Epidermal melanocyte (primary cell): ENCODE data around the gene CNTFR.

Experiments
- DNase-seq: peaks from one replicate; pipeline ENCODE4 v3.0.0; 2011; ENCODE audit warnings: low spot score; ENCODE audit not compliant: insufficient read length

The CNTFR gene

GRCh38 chr9:34620061-34620994, 30.8 kb upstream of the CNTFR start, which contains the start of gene DCTN3:
DCTN3 (minus strand) TSS chr9:34620495; CDS start chr9:34620464, 31 bp downstream.
- peak; percentile 99 for DNase-seq

- no peak for DNase-seq
These were observed 25.6 kb upstream of the CNTFR start for GRCh38 chr9:34615132-34615531.

GRCh38 chr9:34612788-34613390, 23.4 kb upstream of the CNTFR start:
- DNase-seq = peak; percentile 76

- peak; percentile 91 for DNase-seq
These were observed 22.6 kb upstream of the CNTFR start, which contains the start of gene RPP25L for GRCh38 chr9:34611811-34612787. RPP25L (minus strand) TSS chr9:34612097; CDS start chr9:34611296, 801 bp downstream.

GRCh38 chr9:34611251-34611810, 21.8 kb upstream of the CNTFR start:
- DNase-seq = no peak

- DNase-seq = no peak
These were observed 21.1 kb upstream of the CNTFR start for GRCh38 chr9:34610434-34611206.

- no peak for DNase-seq
These were observed 17.8 kb upstream of the CNTFR start for GRCh38 chr9:34607331-34607730.

GRCh38 chr9:34606905-34607304, 17.4 kb upstream of the CNTFR start:
- DNase-seq = no peak

GRCh38 chr9:34606190-34606589, 16.7 kb upstream of the CNTFR start:
- DNase-seq = no peak

GRCh38 chr9:34603610-34604231, 14.2 kb upstream of the CNTFR start:
- peak; percentile 92 for DNase-seq

- no peak for DNase-seq
These were observed 12.5 kb upstream of the CNTFR start for GRCh38 chr9:34601937-34602573.

GRCh38 chr9:34600908-34601307, 11.4 kb upstream of the CNTFR start:
- no peak for DNase-seq

GRCh38 chr9:34599546-34599945, 10.0 kb upstream of the CNTFR start:
- DNase-seq = no peak

- DNase-seq = no peak
These were observed 4.7 kb upstream of the CNTFR start for GRCh38 chr9:34594177-34594576.

- no peak for DNase-seq
These were observed 3.5 kb upstream of the CNTFR start for GRCh38 chr9:34592895-34593601.

GRCh38 chr9:34591917-34592866, 2.7 kb upstream of the CNTFR start:
- DNase-seq = no peak

- peak; percentile 89 for DNase-seq
These were observed 1.9 kb upstream of the CNTFR start for GRCh38 chr9:34591248-34591916.
